ENCODE results near the gene STAG1. TPM values are rescaled to one million over a fixed set of nuclear protein-coding genes. Genes with fewer than 3 reads are reported as not detected.

The STAG1 gene
- total and polyA plus RNA-seq, 9 of the 15 experiments (the other 6 are each of a cell fraction or from before 2014, with no cell fraction given): 2.7 to 17.7 (median 8.8) TPM

GRCh38 chr3:136577791-136578190 is 174.4 kb downstream of the STAG1 start (continued):
- TF ChIP-seq RREB1 (CRISPR knock-in tag; IDR thresholded peaks at IDR 0.05) (no peak), NFXL1 (CRISPR knock-in tag; IDR thresholded peaks at IDR 0.05) (no peak), ZBTB40 (IDR thresholded peaks at IDR 0.05) (no peak), ZBTB40 (CRISPR knock-in tag; IDR thresholded peaks at IDR 0.05) (no peak), EHMT2 (IDR thresholded peaks at IDR 0.05) (no peak), CEBPZ (IDR thresholded peaks at IDR 0.05; ENCODE audit: borderline replicate concordance, low read depth, low read length) (no peak), ILK (tag; IDR thresholded peaks at IDR 0.05; ENCODE audit: borderline replicate concordance, low read depth) (no peak), FOXK2 (conservative IDR thresholded peaks at IDR 0.05 in 1 of 2, IDR thresholded peaks at IDR 0.05 in 1 of 2; ENCODE audit: low read depth in 2 of 2) (0 out of 4 replicates have a peak, but pooled peaks have one; percentile 34), NUFIP1 (IDR thresholded peaks at IDR 0.05; ENCODE audit: partially characterized antibody) (no peak)

Data from K562 (cell line).